Measurements from ENCODE around the gene ADAMTSL5.
"Not testable (repeated sequence)": the region's sequence is repeated elsewhere in the genome, so short reads cannot be mapped to it uniquely, and the experiment has no call there.

The ADAMTSL5 gene

GRCh38 chr19:1511318-1512317 lies 1.2 kb downstream of the ADAMTSL5 start:
- no peak for DNase-seq (ENCODE audit: low spot score)

- DNase-seq (ENCODE audit: low spot score) = no peak
Observed at GRCh38 chr19:1510807-1511206, 2.0 kb downstream of the ADAMTSL5 start.

DNA sequence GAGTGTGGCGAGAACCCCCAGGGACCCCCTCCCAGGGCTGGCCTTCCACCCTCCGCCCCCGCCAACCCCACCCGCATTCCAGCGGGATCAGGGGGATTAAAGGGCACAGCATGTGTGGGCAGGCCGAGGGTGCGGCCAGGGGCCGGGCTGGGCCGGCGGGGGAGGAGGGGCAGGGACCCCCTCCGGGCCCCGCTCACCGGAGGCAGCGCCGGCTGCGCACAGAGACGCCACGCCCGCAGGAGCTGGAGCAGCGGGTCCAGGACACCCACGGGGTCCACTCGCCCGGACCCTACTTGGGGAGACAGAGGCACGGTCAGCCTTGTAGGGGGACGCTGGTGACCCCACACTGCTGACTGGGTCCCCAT lies 2.4 kb downstream of the ADAMTSL5 start:
- DNase-seq (ENCODE audit: low spot score) = no peak

DNA sequence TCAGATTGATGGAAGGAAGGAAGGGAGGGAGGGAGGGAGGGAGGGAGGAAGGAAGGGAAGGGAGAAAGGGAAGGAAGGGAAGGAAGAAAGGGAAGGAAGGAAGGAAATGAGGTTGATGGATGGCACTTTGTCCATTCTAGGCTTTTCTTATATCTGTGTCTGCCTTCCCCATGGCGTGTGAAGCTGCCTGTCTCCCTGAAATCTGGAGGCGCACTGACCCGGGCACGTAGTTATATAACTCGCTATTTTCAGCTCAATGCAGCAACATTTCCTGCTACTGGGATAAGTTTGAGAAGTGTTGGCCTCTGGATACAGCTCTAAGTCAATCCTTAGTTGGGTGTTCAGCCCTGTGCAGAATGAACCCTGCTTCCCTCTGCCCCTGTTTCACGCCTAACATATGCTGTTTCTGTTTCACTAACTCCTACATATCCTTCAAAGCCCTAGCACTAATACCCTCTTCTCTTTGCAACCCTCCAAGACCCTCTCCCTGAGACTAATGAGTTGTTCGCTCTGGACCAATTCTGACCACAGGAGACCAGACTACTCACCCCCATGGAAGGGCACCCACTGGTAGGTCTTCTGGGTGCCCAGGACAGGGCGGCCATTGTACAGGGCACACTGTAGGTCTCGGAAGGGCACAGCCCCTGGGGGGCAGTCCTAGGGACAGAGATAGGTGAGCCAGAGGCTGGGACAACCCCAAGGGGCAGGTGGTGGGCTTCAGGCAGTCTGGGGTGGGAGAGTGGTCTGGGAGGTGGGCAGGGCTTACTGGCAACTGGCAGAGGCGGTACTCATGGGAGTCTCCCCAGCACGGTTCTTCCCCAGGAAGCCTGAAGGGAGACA lies 3.0 kb downstream of the ADAMTSL5 start:
- no peak for DNase-seq (ENCODE audit: low spot score)

DNA sequence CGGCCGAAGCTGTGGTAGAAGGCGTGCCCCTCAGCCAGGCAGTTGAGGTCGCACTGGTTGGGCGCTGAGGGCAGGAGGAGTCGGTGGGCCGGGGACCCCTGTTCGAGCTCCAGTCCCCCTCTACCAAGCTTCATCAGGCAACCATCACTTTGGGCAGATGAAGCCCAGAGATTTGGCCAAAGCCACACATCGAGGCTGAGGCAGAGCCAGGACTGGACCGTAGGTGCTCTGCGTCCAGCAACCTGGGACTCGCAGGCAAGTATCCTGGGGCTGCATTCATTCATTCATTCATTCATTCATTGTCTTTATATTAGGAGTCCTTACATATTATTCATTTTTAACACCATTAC lies 4.3 kb downstream of the ADAMTSL5 start:
- no peak for DNase-seq (ENCODE audit: low spot score)

GRCh38 chr19:1507763-1508506 lies 4.9 kb downstream of the ADAMTSL5 start:
- DNase-seq (ENCODE audit: low spot score) = peak; percentile 97

- DNase-seq (ENCODE audit: low spot score) = no peak
Observed at GRCh38 chr19:1507192-1507660, 5.6 kb downstream of the ADAMTSL5 start.

DNA sequence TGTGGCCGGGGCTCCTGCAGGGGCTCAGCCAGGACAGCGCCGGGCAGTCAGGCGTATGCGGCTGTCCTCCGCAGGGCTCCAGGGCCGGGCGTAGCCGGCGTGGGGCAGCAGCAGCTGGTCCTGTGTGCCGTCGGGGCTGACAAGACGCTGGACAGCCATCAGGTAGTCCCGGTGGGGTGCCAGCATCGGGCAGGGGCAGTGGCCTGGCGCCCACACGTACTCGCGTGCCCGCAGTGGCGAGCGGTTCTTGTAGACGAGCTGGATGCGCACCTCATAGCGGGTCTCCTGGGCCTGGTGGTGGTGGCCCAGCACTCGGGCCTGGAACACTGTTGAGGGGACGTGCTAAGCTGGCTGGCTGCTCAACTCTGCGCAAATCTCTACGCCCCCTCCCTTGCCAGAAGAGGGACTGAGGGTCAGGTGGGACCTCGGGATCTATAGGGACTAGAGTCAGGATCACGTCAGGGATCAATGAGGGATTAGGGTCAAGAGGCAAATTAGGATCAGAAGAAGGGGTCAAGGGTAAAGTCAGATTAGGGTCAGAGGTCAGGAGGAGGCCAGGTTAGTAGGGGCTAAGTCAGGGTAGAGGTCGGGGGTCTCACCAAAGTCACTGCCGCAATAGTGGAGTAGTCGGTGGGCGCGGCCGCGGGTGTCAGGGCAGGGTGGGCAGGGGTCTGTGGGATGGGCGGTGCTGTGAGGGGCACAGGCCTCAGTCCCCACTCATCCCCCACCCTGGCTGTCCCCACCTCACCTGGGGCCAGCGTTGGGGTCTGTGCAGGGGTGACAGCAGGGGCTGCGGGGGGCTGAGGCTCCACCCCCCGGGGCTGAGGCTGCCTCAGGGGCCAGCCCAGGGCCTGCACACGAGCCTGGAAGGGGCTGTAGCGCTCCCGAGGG lies 6.6 kb downstream of the ADAMTSL5 start:
- no peak for DNase-seq (ENCODE audit: low spot score)

GRCh38 chr19:1505012-1505411 lies 7.8 kb downstream of the ADAMTSL5 start:
- DNase-seq (ENCODE audit: low spot score) = no peak

DNA sequence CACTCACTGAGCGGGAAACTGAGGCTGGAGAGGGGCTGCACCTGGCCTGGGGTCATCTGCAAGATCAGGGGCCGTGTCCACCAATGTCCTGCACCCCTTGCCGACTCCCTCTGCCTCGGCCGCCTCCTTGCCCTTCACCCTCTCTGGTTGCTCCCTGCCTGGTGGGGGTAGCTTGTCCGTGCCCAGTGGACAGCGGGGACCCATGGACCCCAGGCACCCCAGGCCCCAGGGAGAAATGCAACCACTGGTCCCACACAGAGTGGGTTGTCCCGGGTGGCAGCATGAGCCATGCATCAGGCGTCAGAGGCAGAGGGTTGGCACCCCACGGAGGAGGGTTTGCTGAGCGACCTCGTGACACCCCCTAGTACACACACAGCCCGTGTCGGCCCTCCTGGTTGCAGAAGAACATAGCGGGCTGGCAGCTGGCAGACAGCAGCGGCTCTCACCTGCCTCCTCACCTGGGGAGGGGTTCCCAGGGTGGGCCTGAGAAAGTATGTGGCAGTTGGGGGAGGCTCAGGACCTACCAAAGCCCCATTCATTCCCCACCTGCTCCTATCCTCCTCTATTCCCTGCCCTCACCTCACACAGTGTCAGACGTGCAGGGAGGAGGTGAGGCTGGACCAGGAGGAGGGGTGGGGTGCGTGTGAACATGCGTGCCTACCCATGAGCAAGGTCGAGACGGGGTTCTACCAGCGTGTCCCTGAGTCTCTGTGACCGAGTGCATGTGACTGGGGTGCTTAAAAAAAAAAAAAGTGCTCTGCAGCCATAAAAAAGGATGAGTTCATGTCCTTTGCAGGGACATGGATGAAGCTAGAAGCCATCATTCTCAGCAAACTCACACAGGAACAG lies 8.7 kb downstream of the ADAMTSL5 start:
- DNase-seq (ENCODE audit: low spot score) = no peak

- DNase-seq (ENCODE audit: low spot score) = peak; percentile 76
Observed at GRCh38 chr19:1503089-1503924, 9.5 kb downstream of the ADAMTSL5 start.

- no peak for DNase-seq (ENCODE audit: low spot score)
Observed at GRCh38 chr19:1502433-1503088, 10.3 kb downstream of the ADAMTSL5 start.

- no peak for DNase-seq (ENCODE audit: low spot score)
Observed at GRCh38 chr19:1501200-1501595, 11.6 kb downstream of the ADAMTSL5 start.

GRCh38 chr19:1499231-1499630 lies 13.6 kb downstream of the ADAMTSL5 start:
- not testable (repeated sequence) for DNase-seq (ENCODE audit: low spot score)

- DNase-seq (ENCODE audit: low spot score) = no peak
Observed at GRCh38 chr19:1497578-1498235, 15.1 kb downstream of the ADAMTSL5 start.

GRCh38 chr19:1496714-1497577 lies 15.9 kb downstream of the ADAMTSL5 start:
- no peak for DNase-seq (ENCODE audit: low spot score)
